Endothelial cell of umbilical vein (primary cell): ENCODE data around the gene CAMK2B. TPM values are rescaled to one million over a fixed set of nuclear protein-coding genes. Genes with fewer than 3 reads are reported as not detected.

Source experiments
- BruUV-seq: library from RNA; stranded (reverse); fragments of 400-500 nt; replicated peaks from 2 replicates; lab custom pipeline; 2021; lab: Mats Ljungman, UMichigan
- CTCF ChIA-PET: fragments of 300-600, 350-600 bp; sonication (Branson Sonifier 250); formaldehyde crosslinking; loops from one replicate; lab custom pipeline; 2021; ENCODE audit warnings: antibody characterized with exemption, inconsistent platforms; lab: Charles Lee
- POLR2A ChIA-PET: fragments of 300-600, 350-600 bp; sonication (Branson Sonifier 250); formaldehyde crosslinking; loops from one replicate; lab custom pipeline; 2021; ENCODE audit warnings: antibody characterized with exemption, inconsistent platforms; lab: Charles Lee
- DNase-seq: peaks from one replicate; pipeline ENCODE4 v3.0.0-alpha.2; 2011; ENCODE audit warnings: low read depth, low spot score
- FAIRE-seq: peaks from 2 replicates; lab custom pipeline; 2011; peaks lifted over from hg19 to GRCh38; lab: Jason Lieb, UNC
- H2AFZ ChIP-seq: 2 replicates; pipeline ENCODE4 v1.6.0; 2012; ENCODE audit warnings: low read depth, low read length, control low read depth, inconsistent platforms
- H3K27ac ChIP-seq: 2 replicates; pipeline ENCODE4 v1.5.1; 2011; ENCODE audit warnings: low read depth, mild to moderate bottlenecking, control low read depth, low read length, moderate library complexity; ENCODE audit not compliant: insufficient read depth
- H3K27me3 ChIP-seq, 2 experiments: 2 replicates each; pipeline versions ENCODE4 v1.6.0 to v1.6.1; 2011; ENCODE audit warnings: low read length in 2 of 2, mixed read lengths in 1 of 2; ENCODE audit not compliant: control insufficient read depth in 2 of 2, insufficient read depth in 2 of 2
- H3K36me3 ChIP-seq, 2 experiments: 2 replicates in 1 of 2; 3 replicates in 1 of 2; pipeline ENCODE4 v1.5.1; 2011; ENCODE audit warnings: low read length in 2 of 2, mild to moderate bottlenecking in 1 of 2, moderate library complexity in 1 of 2; ENCODE audit not compliant: control insufficient read depth in 2 of 2, insufficient read depth in 2 of 2; ENCODE audit errors: extremely low read depth in 1 of 2
- H3K4me1 ChIP-seq: 3 replicates; pipeline ENCODE4 v1.5.1; 2011; ENCODE audit warnings: mild to moderate bottlenecking, low read length; ENCODE audit not compliant: control insufficient read depth, insufficient read depth; ENCODE audit errors: extremely low read depth
- H3K4me2 ChIP-seq: 2 replicates; pipeline ENCODE4 v1.6.1; 2011; ENCODE audit warnings: low read length, control low read depth, mixed read lengths; ENCODE audit not compliant: insufficient read depth
- H3K4me3 ChIP-seq, 3 experiments: fragments of 200-600 bp in 1 of 3; sonication (generic), shearing (Covaris generic) in 1 of 3; replicated peaks in 1 of 3; 2 replicates each; pipeline ENCODE4 v1.5.1; 2011 to 2016; ENCODE audit warnings: control low read depth in 3 of 3, low read length in 3 of 3, mild to moderate bottlenecking in 2 of 3, inconsistent platforms in 1 of 3, low read depth in 1 of 3, moderate library complexity in 1 of 3; ENCODE audit not compliant: insufficient read depth in 1 of 3
- H3K79me2 ChIP-seq: 2 replicates; pipeline ENCODE4 v1.6.0; 2012; ENCODE audit warnings: low read length, inconsistent platforms; ENCODE audit not compliant: control insufficient read depth, insufficient read depth
- H3K9ac ChIP-seq: replicated peaks from 2 replicates; pipeline ENCODE3; 2011; ENCODE audit warnings: low read length, control low read depth; ENCODE audit not compliant: insufficient read depth; ENCODE audit errors: extremely low read depth
- H3K9me1 ChIP-seq: replicated peaks from 3 replicates; pipeline ENCODE4 v1.6.0; 2011; ENCODE audit warnings: mild to moderate bottlenecking, low read length; ENCODE audit not compliant: control insufficient read depth, insufficient read depth; ENCODE audit errors: extremely low read depth
- H3K9me3 ChIP-seq: replicated peaks from 2 replicates; pipeline ENCODE4 v1.5.1; 2012; ENCODE audit warnings: low read length, inconsistent platforms; ENCODE audit not compliant: control insufficient read depth, insufficient read depth
- H4K20me1 ChIP-seq: replicated peaks from 2 replicates; pipeline ENCODE3; 2011; ENCODE audit warnings: mild to moderate bottlenecking, low read length; ENCODE audit not compliant: control insufficient read depth, insufficient read depth; ENCODE audit errors: extremely low read depth
- CTCF ChIP-seq, 2 donors: IDR thresholded peaks; 1 replicate in 1 of 2; 2 replicates in 1 of 2; pipeline ENCODE4 v1.5.1; 2011; ENCODE audit warnings: low read length in 2 of 2, mild to moderate bottlenecking in 2 of 2, moderate library complexity in 2 of 2, control low read depth in 1 of 2, inconsistent platforms in 1 of 2, low read depth in 1 of 2; ENCODE audit not compliant: insufficient read depth in 1 of 2; ENCODE audit errors: extremely low read depth in 1 of 2
- EZH2 ChIP-seq: IDR thresholded peaks from 2 replicates; pipeline ENCODE4 v1.6.1; 2012; ENCODE audit warnings: borderline replicate concordance, low read depth, mild to moderate bottlenecking, moderate library complexity, low read length, inconsistent platforms; ENCODE audit not compliant: severe bottlenecking
- FOS ChIP-seq: IDR thresholded peaks from 2 replicates; pipeline ENCODE4 v1.6.1; 2011; ENCODE audit warnings: mild to moderate bottlenecking, low read length, moderate library complexity, borderline replicate concordance; ENCODE audit not compliant: insufficient read depth
- GATA2 ChIP-seq: IDR thresholded peaks from 2 replicates; pipeline ENCODE4 v1.7.0; 2011; ENCODE audit warnings: low read depth, mild to moderate bottlenecking, moderate library complexity, mixed read lengths, low read length; ENCODE audit not compliant: insufficient read length, insufficient read depth
- JUN ChIP-seq: IDR thresholded peaks from 2 replicates; pipeline ENCODE4 v1.6.1; 2011; ENCODE audit warnings: borderline replicate concordance, low read depth; ENCODE audit not compliant: insufficient read length, insufficient read depth
- MAX ChIP-seq: IDR thresholded peaks from 2 replicates; pipeline ENCODE4 v1.6.1; 2011; ENCODE audit not compliant: insufficient read depth, insufficient read length
- MYC ChIP-seq: IDR thresholded peaks from one replicate; pipeline ENCODE4 v1.6.1; 2011; ENCODE audit warnings: mild to moderate bottlenecking, low read depth, low read length
- POLR2A ChIP-seq: IDR thresholded peaks from 2 replicates; pipeline ENCODE4 v1.6.1; 2012; ENCODE audit warnings: low read depth, mild to moderate bottlenecking, control low read depth, low read length
- POLR2AphosphoS5 ChIP-seq: IDR thresholded peaks from 2 replicates; pipeline ENCODE4 v1.6.1; 2012; ENCODE audit warnings: low read depth, mild to moderate bottlenecking, control low read depth, low read length, moderate library complexity; ENCODE audit not compliant: insufficient read depth
- dilution Hi-C: fragments of 300-500 bp; cut with MboI; formaldehyde crosslinking; loops from one replicate; pipeline ENCODE4 v1.15.0; 2019; ENCODE audit warnings: low sequenced_read_pairs; ENCODE audit not compliant: extremely low pct_ligation_motif_present
- intact Hi-C: fragments of 100-400 bp; cut with micrococcal nuclease; formaldehyde crosslinking; loops from one replicate; pipeline ENCODE4 v1.10.0; 2022
- polyA plus RNA-seq, 4 experiments: library from polyadenylated mRNA; depleted of rRNA in 3 of 4; stranded (reverse) in 3 of 4; unstranded in 1 of 4; fragments of >200 nt; gene quantifications; 2 replicates each; pipeline versions ENCODE4 v1.2.1 to v1.2.3, GENCODE V29; 2011 to 2012; ENCODE audit warnings: missing spikeins in 1 of 4
- total RNA-seq: library from RNA; stranded (reverse); gene quantifications from 2 replicates; pipeline ENCODE4 v1.2.3, GENCODE V29; 2021

The CAMK2B gene
- total and polyA plus RNA-seq, 2 donors (not counting 3 experiments of a cell fraction or from before 2014, with no cell fraction given) = 0.57 to 1.6 TPM

GRCh38 chr7:44326261-44327125 is 1.1 kb upstream of the CAMK2B start:
- H4K20me1 ChIP-seq = no peaks in the 10 kb centered on the region
- no peaks in the 10 kb centered on the region for H3K79me2 ChIP-seq
- H2AFZ ChIP-seq = no peak overlapping the region
- H3K9ac ChIP-seq = no peak overlapping the region
- BruUV-seq = no TSS peak
- FAIRE-seq = no peak
- H3K9me3 ChIP-seq = no peaks in the 10 kb centered on the region
- CTCF ChIA-PET = interaction anchor here (1.6 kb wide), 1 partner anchor 11 kb away, joined by 4 read pairs; no protein-coding TSS in a partner anchor
- dilution Hi-C loops = no loop called here
- POLR2A ChIA-PET = no interaction called here
- H3K27ac ChIP-seq = no peak overlapping the region
- no peaks in the 10 kb centered on the region for H3K4me1 ChIP-seq
- H3K4me2 ChIP-seq = no peak overlapping the region
- intact Hi-C loops = no loop called here
- TF ChIP-seq FOS (no peak), MAX (no peak), EZH2 (no peak), CTCF (IDR thresholded peaks at IDR 0.05; ENCODE audit: extremely low read depth in 1 of 2, insufficient read depth in 1 of 2, low read depth in 1 of 2, low read length in 2 of 2) (no peak), POLR2AphosphoS5 (no peak), GATA2 (no peak), MYC (no peak), JUN (no peak), POLR2A (no peak)
- H3K4me3 ChIP-seq = no peak overlapping the region
- no peak for DNase-seq
- no peaks in the 10 kb centered on the region for H3K9me1 ChIP-seq
- H3K36me3 ChIP-seq = no peaks in the 10 kb centered on the region
- peaks cover 18 to 31% of the 10 kb centered on the region in 2 experiments for H3K27me3 ChIP-seq
